Endothelial cell of umbilical vein (primary cell): Measurements from ENCODE around the gene PON1. TPM values are rescaled to one million over a fixed set of nuclear protein-coding genes. Genes with fewer than 3 reads are reported as not detected.
A peak's percentile ranks its signal among the peaks of the same experiment; 100 is the strongest.

Experiments used
- BruUV-seq: library from RNA; stranded (reverse); fragments of 400-500 nt; replicated peaks from 2 replicates; lab custom pipeline; 2021; lab: Mats Ljungman, UMichigan
- CTCF ChIA-PET: fragments of 300-600, 350-600 bp; sonication (Branson Sonifier 250); formaldehyde crosslinking; loops from one replicate; lab custom pipeline; 2021; ENCODE audit warnings: antibody characterized with exemption, inconsistent platforms; lab: Charles Lee
- POLR2A ChIA-PET: fragments of 300-600, 350-600 bp; sonication (Branson Sonifier 250); formaldehyde crosslinking; loops from one replicate; lab custom pipeline; 2021; ENCODE audit warnings: antibody characterized with exemption, inconsistent platforms; lab: Charles Lee
- DNase-seq: peaks from one replicate; pipeline ENCODE4 v3.0.0-alpha.2; 2011; ENCODE audit warnings: low read depth, low spot score
- FAIRE-seq: peaks from 2 replicates; lab custom pipeline; 2011; peaks lifted over from hg19 to GRCh38; lab: Jason Lieb, UNC
- H2AFZ ChIP-seq: 2 replicates; pipeline ENCODE4 v1.6.0; 2012; ENCODE audit warnings: low read depth, low read length, control low read depth, inconsistent platforms
- H3K27ac ChIP-seq: 2 replicates; pipeline ENCODE4 v1.5.1; 2011; ENCODE audit warnings: low read depth, mild to moderate bottlenecking, control low read depth, low read length, moderate library complexity; ENCODE audit not compliant: insufficient read depth
- H3K27me3 ChIP-seq, 2 experiments: 2 replicates each; pipeline versions ENCODE4 v1.6.0 to v1.6.1; 2011; ENCODE audit warnings: low read length in 2 of 2, mixed read lengths in 1 of 2; ENCODE audit not compliant: control insufficient read depth in 2 of 2, insufficient read depth in 2 of 2
- H3K36me3 ChIP-seq, 2 experiments: 2 replicates in 1 of 2; 3 replicates in 1 of 2; pipeline ENCODE4 v1.5.1; 2011; ENCODE audit warnings: low read length in 2 of 2, mild to moderate bottlenecking in 1 of 2, moderate library complexity in 1 of 2; ENCODE audit not compliant: control insufficient read depth in 2 of 2, insufficient read depth in 2 of 2; ENCODE audit errors: extremely low read depth in 1 of 2
- H3K4me1 ChIP-seq: 3 replicates; pipeline ENCODE4 v1.5.1; 2011; ENCODE audit warnings: mild to moderate bottlenecking, low read length; ENCODE audit not compliant: control insufficient read depth, insufficient read depth; ENCODE audit errors: extremely low read depth
- H3K4me2 ChIP-seq: 2 replicates; pipeline ENCODE4 v1.6.1; 2011; ENCODE audit warnings: low read length, control low read depth, mixed read lengths; ENCODE audit not compliant: insufficient read depth
- H3K4me3 ChIP-seq, 3 experiments: fragments of 200-600 bp in 1 of 3; sonication (generic), shearing (Covaris generic) in 1 of 3; replicated peaks in 1 of 3; 2 replicates each; pipeline ENCODE4 v1.5.1; 2011 to 2016; ENCODE audit warnings: control low read depth in 3 of 3, low read length in 3 of 3, mild to moderate bottlenecking in 2 of 3, inconsistent platforms in 1 of 3, low read depth in 1 of 3, moderate library complexity in 1 of 3; ENCODE audit not compliant: insufficient read depth in 1 of 3
- H3K79me2 ChIP-seq: 2 replicates; pipeline ENCODE4 v1.6.0; 2012; ENCODE audit warnings: low read length, inconsistent platforms; ENCODE audit not compliant: control insufficient read depth, insufficient read depth
- H3K9ac ChIP-seq: replicated peaks from 2 replicates; pipeline ENCODE3; 2011; ENCODE audit warnings: low read length, control low read depth; ENCODE audit not compliant: insufficient read depth; ENCODE audit errors: extremely low read depth
- H3K9me1 ChIP-seq: replicated peaks from 3 replicates; pipeline ENCODE4 v1.6.0; 2011; ENCODE audit warnings: mild to moderate bottlenecking, low read length; ENCODE audit not compliant: control insufficient read depth, insufficient read depth; ENCODE audit errors: extremely low read depth
- H3K9me3 ChIP-seq: replicated peaks from 2 replicates; pipeline ENCODE4 v1.5.1; 2012; ENCODE audit warnings: low read length, inconsistent platforms; ENCODE audit not compliant: control insufficient read depth, insufficient read depth
- H4K20me1 ChIP-seq: replicated peaks from 2 replicates; pipeline ENCODE3; 2011; ENCODE audit warnings: mild to moderate bottlenecking, low read length; ENCODE audit not compliant: control insufficient read depth, insufficient read depth; ENCODE audit errors: extremely low read depth
- EZH2 ChIP-seq: IDR thresholded peaks from 2 replicates; pipeline ENCODE4 v1.6.1; 2012; ENCODE audit warnings: borderline replicate concordance, low read depth, mild to moderate bottlenecking, moderate library complexity, low read length, inconsistent platforms; ENCODE audit not compliant: severe bottlenecking
- FOS ChIP-seq: IDR thresholded peaks from 2 replicates; pipeline ENCODE4 v1.6.1; 2011; ENCODE audit warnings: mild to moderate bottlenecking, low read length, moderate library complexity, borderline replicate concordance; ENCODE audit not compliant: insufficient read depth
- GATA2 ChIP-seq: IDR thresholded peaks from 2 replicates; pipeline ENCODE4 v1.7.0; 2011; ENCODE audit warnings: low read depth, mild to moderate bottlenecking, moderate library complexity, mixed read lengths, low read length; ENCODE audit not compliant: insufficient read length, insufficient read depth
- JUN ChIP-seq: IDR thresholded peaks from 2 replicates; pipeline ENCODE4 v1.6.1; 2011; ENCODE audit warnings: borderline replicate concordance, low read depth; ENCODE audit not compliant: insufficient read length, insufficient read depth
- MYC ChIP-seq: IDR thresholded peaks from one replicate; pipeline ENCODE4 v1.6.1; 2011; ENCODE audit warnings: mild to moderate bottlenecking, low read depth, low read length
- POLR2A ChIP-seq: IDR thresholded peaks from 2 replicates; pipeline ENCODE4 v1.6.1; 2012; ENCODE audit warnings: low read depth, mild to moderate bottlenecking, control low read depth, low read length
- POLR2AphosphoS5 ChIP-seq: IDR thresholded peaks from 2 replicates; pipeline ENCODE4 v1.6.1; 2012; ENCODE audit warnings: low read depth, mild to moderate bottlenecking, control low read depth, low read length, moderate library complexity; ENCODE audit not compliant: insufficient read depth
- dilution Hi-C: fragments of 300-500 bp; cut with MboI; formaldehyde crosslinking; loops from one replicate; pipeline ENCODE4 v1.15.0; 2019; ENCODE audit warnings: low sequenced_read_pairs; ENCODE audit not compliant: extremely low pct_ligation_motif_present
- intact Hi-C: fragments of 100-400 bp; cut with micrococcal nuclease; formaldehyde crosslinking; loops from one replicate; pipeline ENCODE4 v1.10.0; 2022
- polyA plus RNA-seq, 4 experiments: library from polyadenylated mRNA; depleted of rRNA in 3 of 4; stranded (reverse) in 3 of 4; unstranded in 1 of 4; fragments of >200 nt; gene quantifications; 2 replicates each; pipeline versions ENCODE4 v1.2.1 to v1.2.3, GENCODE V29; 2011 to 2012; ENCODE audit warnings: missing spikeins in 1 of 4
- total RNA-seq: library from RNA; stranded (reverse); gene quantifications from 2 replicates; pipeline ENCODE4 v1.2.3, GENCODE V29; 2021
- TF ChIP-seq, protein P1 (sequence below): IDR thresholded peaks from 2 replicates; pipeline ENCODE4 v1.6.1; 2011; ENCODE audit not compliant: insufficient read depth, insufficient read length
- TF ChIP-seq, protein P2 (sequence below), 2 donors: IDR thresholded peaks; 1 replicate in 1 of 2; 2 replicates in 1 of 2; pipeline ENCODE4 v1.5.1; 2011; ENCODE audit warnings: low read length in 2 of 2, mild to moderate bottlenecking in 2 of 2, moderate library complexity in 2 of 2, control low read depth in 1 of 2, inconsistent platforms in 1 of 2, low read depth in 1 of 2; ENCODE audit not compliant: insufficient read depth in 1 of 2; ENCODE audit errors: extremely low read depth in 1 of 2

Gene PON1
- total and polyA plus RNA-seq, 2 donors (not counting 3 experiments of a cell fraction or from before 2014, with no cell fraction given) = not detected

DNA sequence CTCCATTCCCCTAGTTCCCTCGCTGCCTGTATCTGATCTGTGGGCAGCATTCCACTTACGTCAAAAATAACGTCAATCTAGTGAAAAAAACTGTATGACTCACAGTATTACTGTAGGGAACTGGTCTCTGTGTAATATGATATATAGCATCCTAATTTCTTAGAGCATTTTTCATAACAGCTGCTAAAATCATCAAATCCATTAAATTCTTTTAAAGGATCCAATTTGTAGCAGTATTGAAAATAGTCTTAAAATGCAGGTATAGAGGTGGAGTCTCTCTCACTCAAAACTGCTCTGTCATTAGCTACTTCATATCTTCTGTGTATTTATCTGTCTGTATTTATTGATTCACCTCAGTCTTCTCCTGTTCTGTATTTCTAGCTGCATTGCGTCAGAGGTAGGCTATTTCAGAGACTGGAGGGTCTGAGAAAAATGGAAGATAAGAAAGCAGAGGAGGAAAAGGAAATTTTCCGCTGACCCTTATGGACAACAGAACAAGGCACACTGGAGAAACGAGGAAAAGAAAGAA lies 59.9 kb downstream of the PON1 start:
- Histone ChIP-seq H3K27ac (no peak overlapping the region), H4K20me1 (no peaks in the 10 kb centered on the region), H3K4me3 (no peak overlapping the region), H3K9ac (no peak overlapping the region), H3K4me2 (no peak overlapping the region), H3K36me3 (no peaks in the 10 kb centered on the region), H3K9me3 (no peaks in the 10 kb centered on the region), H2AFZ (no peak overlapping the region), H3K9me1 (no peaks in the 10 kb centered on the region), H3K79me2 (no peaks in the 10 kb centered on the region), H3K27me3 (no peaks in the 10 kb centered on the region), H3K4me1 (no peaks in the 10 kb centered on the region)
- no TSS peak for BruUV-seq
- CTCF ChIA-PET = interaction anchor here (0.9 to 1.3 kb wide), 2 partner anchors 10 to 212 kb away, joined by 3 to 4 read pairs; no protein-coding TSS in a partner anchor
- DNase-seq = no peak
- POLR2A ChIA-PET = no interaction called here
- TF ChIP-seq GATA2 (no peak), POLR2AphosphoS5 (no peak), JUN (peak; percentile 5)
- FAIRE-seq = no peak
- intact Hi-C loops = no loop called here
- dilution Hi-C loops = no loop called here

DNA sequence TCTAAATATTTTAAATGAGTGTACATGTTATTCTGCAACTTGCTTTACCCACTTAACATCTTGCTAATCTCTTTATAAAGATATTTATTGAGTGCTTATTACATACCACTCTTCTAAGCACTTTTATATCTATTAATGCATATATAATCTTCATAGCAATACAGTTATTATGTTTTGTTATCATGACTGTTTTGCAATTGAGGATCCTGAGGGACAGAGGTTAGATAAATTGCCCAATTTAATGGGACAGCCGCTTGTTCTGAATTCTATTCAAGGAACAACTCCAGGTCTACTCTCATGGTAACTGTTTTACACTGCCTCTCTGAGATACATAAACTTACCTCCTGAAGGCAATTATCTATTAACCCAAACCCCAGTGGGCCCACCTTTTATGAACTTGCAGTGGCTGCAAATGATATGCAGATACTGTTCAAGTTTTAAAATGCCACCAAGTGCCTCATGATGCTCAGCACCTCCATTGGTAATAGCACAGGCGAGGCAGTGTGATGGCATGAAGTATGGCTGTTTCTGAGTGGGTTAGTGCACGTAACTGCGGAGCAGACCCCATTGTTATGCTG lies 60.5 kb downstream of the PON1 start:
- no peak for FAIRE-seq
- intact Hi-C loops (no loop called here), dilution Hi-C loops (no loop called here)
- no peaks in the 10 kb centered on the region for H4K20me1 ChIP-seq
- H3K4me3 ChIP-seq = no peak overlapping the region
- ChIA-PET POLR2A (no interaction called here), CTCF (interaction anchor here (0.9 kb wide), 1 partner anchor 213 kb away, joined by 3 read pairs; no protein-coding TSS in a partner anchor)
- H3K4me1 ChIP-seq = no peaks in the 10 kb centered on the region
- H3K79me2 ChIP-seq = no peaks in the 10 kb centered on the region
- H3K27ac ChIP-seq = no peak overlapping the region
- no TSS peak for BruUV-seq
- no peak for DNase-seq
- H3K36me3 ChIP-seq = no peaks in the 10 kb centered on the region
- no peaks in the 10 kb centered on the region for H3K27me3 ChIP-seq
- TF ChIP-seq, protein P1, sequence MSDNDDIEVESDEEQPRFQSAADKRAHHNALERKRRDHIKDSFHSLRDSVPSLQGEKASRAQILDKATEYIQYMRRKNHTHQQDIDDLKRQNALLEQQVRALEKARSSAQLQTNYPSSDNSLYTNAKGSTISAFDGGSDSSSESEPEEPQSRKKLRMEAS = no peak
- TF ChIP-seq, protein P2, sequence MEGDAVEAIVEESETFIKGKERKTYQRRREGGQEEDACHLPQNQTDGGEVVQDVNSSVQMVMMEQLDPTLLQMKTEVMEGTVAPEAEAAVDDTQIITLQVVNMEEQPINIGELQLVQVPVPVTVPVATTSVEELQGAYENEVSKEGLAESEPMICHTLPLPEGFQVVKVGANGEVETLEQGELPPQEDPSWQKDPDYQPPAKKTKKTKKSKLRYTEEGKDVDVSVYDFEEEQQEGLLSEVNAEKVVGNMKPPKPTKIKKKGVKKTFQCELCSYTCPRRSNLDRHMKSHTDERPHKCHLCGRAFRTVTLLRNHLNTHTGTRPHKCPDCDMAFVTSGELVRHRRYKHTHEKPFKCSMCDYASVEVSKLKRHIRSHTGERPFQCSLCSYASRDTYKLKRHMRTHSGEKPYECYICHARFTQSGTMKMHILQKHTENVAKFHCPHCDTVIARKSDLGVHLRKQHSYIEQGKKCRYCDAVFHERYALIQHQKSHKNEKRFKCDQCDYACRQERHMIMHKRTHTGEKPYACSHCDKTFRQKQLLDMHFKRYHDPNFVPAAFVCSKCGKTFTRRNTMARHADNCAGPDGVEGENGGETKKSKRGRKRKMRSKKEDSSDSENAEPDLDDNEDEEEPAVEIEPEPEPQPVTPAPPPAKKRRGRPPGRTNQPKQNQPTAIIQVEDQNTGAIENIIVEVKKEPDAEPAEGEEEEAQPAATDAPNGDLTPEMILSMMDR (IDR thresholded peaks at IDR 0.05; ENCODE audit: extremely low read depth in 1 of 2, insufficient read depth in 1 of 2, low read depth in 1 of 2, low read length in 2 of 2) = no peak
- TF ChIP-seq FOS (no peak), POLR2A (no peak), GATA2 (no peak), POLR2AphosphoS5 (no peak), EZH2 (no peak), JUN (no peak), MYC (no peak)
- no peak overlapping the region for H3K9ac ChIP-seq
- no peak overlapping the region for H2AFZ ChIP-seq
- H3K9me3 ChIP-seq = no peaks in the 10 kb centered on the region
- no peak overlapping the region for H3K4me2 ChIP-seq
- no peaks in the 10 kb centered on the region for H3K9me1 ChIP-seq
